Measurements from ENCODE around the gene TMEM209. TPM values are rescaled to one million over a fixed set of nuclear protein-coding genes. Genes with fewer than 3 reads are reported as not detected.

The TMEM209 gene
- total and polyA plus RNA-seq, 12 donors = 5.9 to 14.7 (median 12.5) TPM

GRCh38 chr7:130160455-130160854 lies 44.8 kb downstream of the TMEM209 start:
- no peak for TF ChIP-seq CTCF (IDR thresholded peaks at IDR 0.05)
- WGBS, 2 donors = 94 to 95% methylated on average over 8 of the region's 8 CpGs
- H3K27me3 ChIP-seq = no peaks in the 10 kb centered on the region
- H3K27ac ChIP-seq = no peak overlapping the region
- peaks cover 0 to 71% (median 17%) of the 10 kb centered on the region in 9 donors for H3K36me3 ChIP-seq
- intact Hi-C loops (cut with DNase I) = no loop called here
- DNase-seq (no peak), ATAC-seq (no peak)
- H3K9me3 ChIP-seq = peaks cover 0 to 34% (median 3%) of the 10 kb centered on the region in 11 donors
- no peak overlapping the region for H3K4me3 ChIP-seq
- no peaks in the 10 kb centered on the region for H3K4me1 ChIP-seq

- no peak for TF ChIP-seq CTCF (IDR thresholded peaks at IDR 0.05)
- WGBS, 2 donors = 96 to 100% methylated on average over 2 of the region's 2 CpGs
- ATAC-seq = no peak
- no peaks in the 10 kb centered on the region for H3K27me3 ChIP-seq
- no peak for DNase-seq
- H3K9me3 ChIP-seq = peaks cover 0 to 36% (median 3%) of the 10 kb centered on the region in 11 donors
- H3K4me1 ChIP-seq = no peaks in the 10 kb centered on the region
- no peak overlapping the region for H3K4me3 ChIP-seq
- no peak overlapping the region for H3K27ac ChIP-seq
- H3K36me3 ChIP-seq = peaks cover 0 to 66% (median 17%) of the 10 kb centered on the region in 9 donors
- intact Hi-C loops (cut with DNase I) = no loop called here
Observed at GRCh38 chr7:130160023-130160422, 45.2 kb downstream of the TMEM209 start.

GRCh38 chr7:130157700-130158099 lies 47.5 kb downstream of the TMEM209 start:
- no peak for TF ChIP-seq CTCF (IDR thresholded peaks at IDR 0.05)
- H3K4me1 ChIP-seq = peaks cover 0 to 5% (median 0%) of the 10 kb centered on the region in 9 donors
- DNase-seq (no peak), ATAC-seq (no peak)
- peaks cover 0 to 46% (median 10%) of the 10 kb centered on the region in 9 donors for H3K36me3 ChIP-seq
- no peak overlapping the region for H3K27ac ChIP-seq
- H3K9me3 ChIP-seq = peaks cover 0 to 36% (median 3%) of the 10 kb centered on the region in 11 donors
- intact Hi-C loops (cut with DNase I) = no loop called here
- no peaks in the 10 kb centered on the region for H3K27me3 ChIP-seq
- no peak overlapping the region for H3K4me3 ChIP-seq
- WGBS, 2 donors = 95 to 97% methylated on average over 7 of the region's 7 CpGs

- ATAC-seq (no peak), DNase-seq (no peak)
- WGBS, 2 donors = 98 to 100% methylated on average over 7 of the region's 7 CpGs
- peaks cover 0 to 36% (median 3%) of the 10 kb centered on the region in 11 donors for H3K9me3 ChIP-seq
- TF ChIP-seq CTCF (IDR thresholded peaks at IDR 0.05) = no peak
- peaks cover 0 to 5% (median 0%) of the 10 kb centered on the region in 9 donors for H3K4me1 ChIP-seq
- H3K27me3 ChIP-seq = no peaks in the 10 kb centered on the region
- no peak overlapping the region for H3K4me3 ChIP-seq
- peaks cover 0 to 32% (median 10%) of the 10 kb centered on the region in 9 donors for H3K36me3 ChIP-seq
- no peak overlapping the region for H3K27ac ChIP-seq
- intact Hi-C loops (cut with DNase I) = no loop called here
Observed at GRCh38 chr7:130156140-130156539, 49.1 kb downstream of the TMEM209 start.
